ENCODE measurements around the gene RPL3. TPM values are rescaled to one million over a fixed set of nuclear protein-coding genes. Genes with fewer than 3 reads are reported as not detected.

Gene RPL3
- total RNA-seq, 1 experiment from 2014 or later = 3,763 TPM

GRCh38 chr22:39268645-39269044, 50.8 kb downstream of the RPL3 start:
- Histone ChIP-seq H3K27me3 (no peaks in the 10 kb centered on the region), H3K36me3 (no peaks in the 10 kb centered on the region), H3K4me3 (no peak overlapping the region), H3K9me3 (no peaks in the 10 kb centered on the region)
- no peak for DNase-seq

- Histone ChIP-seq H3K4me3 (no peak overlapping the region), H3K9me3 (no peaks in the 10 kb centered on the region), H3K36me3 (no peaks in the 10 kb centered on the region), H3K27me3 (no peaks in the 10 kb centered on the region)
- DNase-seq = no peak
These were observed 51.4 kb downstream of the RPL3 start for GRCh38 chr22:39267974-39268373.

GRCh38 chr22:39266398-39267030, 52.9 kb downstream of the RPL3 start:
- H3K4me3 ChIP-seq = no peak overlapping the region
- DNase-seq = no peak
- no peaks in the 10 kb centered on the region for H3K36me3 ChIP-seq

GRCh38 chr22:39265143-39265886, 54.1 kb downstream of the RPL3 start:
- Histone ChIP-seq H3K27me3 (no peaks in the 10 kb centered on the region), H3K4me3 (no peak overlapping the region), H3K36me3 (no peaks in the 10 kb centered on the region), H3K9me3 (peaks cover 3% of the 10 kb centered on the region)
- no peak for DNase-seq

More at GRCh38 chr22:39266398-39267030, 52.9 kb downstream of the RPL3 start:
- no peaks in the 10 kb centered on the region for H3K27me3 ChIP-seq
- H3K9me3 ChIP-seq = peaks cover 1% of the 10 kb centered on the region

- DNase-seq = no peak
These were observed 54.9 kb downstream of the RPL3 start for GRCh38 chr22:39264349-39265038.

GRCh38 chr22:39263626-39264348, 55.6 kb downstream of the RPL3 start:
- peaks cover 3% of the 10 kb centered on the region for H3K9me3 ChIP-seq

More at GRCh38 chr22:39264349-39265038, 54.9 kb downstream of the RPL3 start:
- Histone ChIP-seq H3K27me3 (no peaks in the 10 kb centered on the region), H3K36me3 (no peaks in the 10 kb centered on the region), H3K9me3 (peaks cover 3% of the 10 kb centered on the region), H3K4me3 (no peak overlapping the region)

More at GRCh38 chr22:39263626-39264348, 55.6 kb downstream of the RPL3 start:
- no peak for DNase-seq
- no peaks in the 10 kb centered on the region for H3K36me3 ChIP-seq
- no peaks in the 10 kb centered on the region for H3K27me3 ChIP-seq
- H3K4me3 ChIP-seq = no peak overlapping the region

Other genes with a start within 250 kb of the RPL3 start
- gene APOBEC3G, start 242.3 kb downstream of the RPL3 start, total RNA-seq (2014; rRNA removed; shearing (Covaris generic); ENCODE audit: low replicate concordance) = 0.76 TPM in 1 of 2 replicates, not detected in the other
- gene APOBEC3H, start 222.4 kb downstream of the RPL3 start, total RNA-seq (2014; rRNA removed; shearing (Covaris generic); ENCODE audit: low replicate concordance) = not detected in 2 replicates
- gene CBX7, start 166.9 kb downstream of the RPL3 start, total RNA-seq (2014; rRNA removed; shearing (Covaris generic); ENCODE audit: low replicate concordance) = 7.9 and 13.6 TPM in 2 replicates
- gene PDGFB, start 74.6 kb downstream of the RPL3 start, total RNA-seq (2014; rRNA removed; shearing (Covaris generic); ENCODE audit: low replicate concordance) = 0.13 and 0.57 TPM in 2 replicates
- gene SYNGR1, start 30.4 kb upstream of the RPL3 start, total RNA-seq (2014; rRNA removed; shearing (Covaris generic); ENCODE audit: low replicate concordance) = 32.3 and 58.3 TPM in 2 replicates
- 24.1 and 32.9 TPM in 2 replicates for gene TAB1, start 80.2 kb upstream of the RPL3 start, total RNA-seq (2014; rRNA removed; shearing (Covaris generic); ENCODE audit: low replicate concordance)
- 0.20 TPM in 1 of 2 replicates, not detected in the other for gene MGAT3, start 137.4 kb upstream of the RPL3 start, total RNA-seq (2014; rRNA removed; shearing (Covaris generic); ENCODE audit: low replicate concordance)
- gene MIEF1, start 182.7 kb upstream of the RPL3 start, total RNA-seq (2014; rRNA removed; shearing (Covaris generic); ENCODE audit: low replicate concordance) = 32.3 and 32.7 TPM in 2 replicates
- 345 and 436 TPM in 2 replicates for gene ATF4, start 200.9 kb upstream of the RPL3 start, total RNA-seq (2014; rRNA removed; shearing (Covaris generic); ENCODE audit: low replicate concordance)
- 138 and 161 TPM in 2 replicates for gene RPS19BP1, start 213.1 kb upstream of the RPL3 start, total RNA-seq (2014; rRNA removed; shearing (Covaris generic); ENCODE audit: low replicate concordance)